ENCODE measurements around the gene INAFM1. TPM values are rescaled to one million over a fixed set of nuclear protein-coding genes. Genes with fewer than 3 reads are reported as not detected.
A peak's percentile ranks its signal among the peaks of the same experiment; 100 is the strongest.

The INAFM1 gene
- total RNA-seq, 1 donor from 2014 or later = 12.2 TPM

DNA sequence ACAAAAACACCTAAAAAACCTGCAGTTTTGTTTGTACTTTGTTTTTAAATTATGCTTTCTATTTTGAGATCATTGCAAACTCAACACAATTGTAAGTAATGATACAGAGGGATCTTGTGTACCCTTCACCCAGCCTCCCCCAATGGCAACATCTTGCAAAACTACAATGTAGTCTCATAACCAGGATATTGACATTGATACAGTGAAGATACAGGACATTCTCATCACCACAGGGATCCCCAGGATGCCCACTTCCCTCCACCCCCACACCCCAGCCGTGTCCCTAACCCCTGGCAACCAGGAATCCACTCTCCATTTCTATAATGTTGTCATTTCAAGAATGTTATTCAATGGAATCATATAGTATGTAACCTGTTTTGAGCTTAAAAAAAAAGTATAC lies 46.9 kb downstream of the INAFM1 start:
- H3K4me1 ChIP-seq = no peaks in the 10 kb centered on the region
- intact Hi-C loops (cut with micrococcal nuclease) = no loop called here
- no peak overlapping the region for H3K27ac ChIP-seq (replicated peaks)
- H3K27me3 ChIP-seq (ENCODE audit: low read depth) = peaks cover 82% of the 10 kb centered on the region
- no peak for DNase-seq
- no peak for TF ChIP-seq CTCF (IDR thresholded peaks at IDR 0.05; ENCODE audit: borderline replicate concordance)
- peaks cover 4% of the 10 kb centered on the region for H3K9me3 ChIP-seq (replicated peaks)
- H3K4me3 ChIP-seq = no peak overlapping the region
- no peaks in the 10 kb centered on the region for H3K36me3 ChIP-seq

- no peak overlapping the region for H3K4me3 ChIP-seq
- H3K27ac ChIP-seq (replicated peaks) = no peak overlapping the region
- DNase-seq = no peak
- peaks cover 86% of the 10 kb centered on the region for H3K27me3 ChIP-seq (ENCODE audit: low read depth)
- intact Hi-C loops (cut with micrococcal nuclease) = no loop called here
- H3K4me1 ChIP-seq = no peaks in the 10 kb centered on the region
- no peak for TF ChIP-seq CTCF (IDR thresholded peaks at IDR 0.05; ENCODE audit: borderline replicate concordance)
- no peaks in the 10 kb centered on the region for H3K36me3 ChIP-seq
- H3K9me3 ChIP-seq (replicated peaks) = peaks cover 4% of the 10 kb centered on the region
These were observed 47.4 kb downstream of the INAFM1 start for GRCh38 chr19:47322058-47322457.

- TF ChIP-seq CTCF (IDR thresholded peaks at IDR 0.05; ENCODE audit: borderline replicate concordance) = no peak
- H3K36me3 ChIP-seq = no peaks in the 10 kb centered on the region
- peak overlapping the region; percentile 40 for H3K27ac ChIP-seq (replicated peaks)
- no peaks in the 10 kb centered on the region for H3K4me1 ChIP-seq
- intact Hi-C loops (cut with micrococcal nuclease) = no loop called here
- no peak for DNase-seq
- peaks cover 88% of the 10 kb centered on the region for H3K27me3 ChIP-seq (ENCODE audit: low read depth)
- peaks cover 4% of the 10 kb centered on the region for H3K9me3 ChIP-seq (replicated peaks)
- H3K4me3 ChIP-seq = peak overlapping the region; percentile 14
These were observed 48.7 kb downstream of the INAFM1 start for GRCh38 chr19:47323409-47323808.

- Histone ChIP-seq H3K27ac (replicated peaks) (peak overlapping the region; percentile 40), H3K4me3 (peak overlapping the region; percentile 14), H3K4me1 (no peaks in the 10 kb centered on the region), H3K36me3 (no peaks in the 10 kb centered on the region), H3K27me3 (ENCODE audit: low read depth) (peaks cover 83% of the 10 kb centered on the region), H3K9me3 (replicated peaks) (peaks cover 4% of the 10 kb centered on the region)
- intact Hi-C loops (cut with micrococcal nuclease) = no loop called here
- no peak for DNase-seq
- no peak for TF ChIP-seq CTCF (IDR thresholded peaks at IDR 0.05; ENCODE audit: borderline replicate concordance)
These were observed 49.2 kb downstream of the INAFM1 start for GRCh38 chr19:47323872-47324271.

- Histone ChIP-seq H3K27ac (replicated peaks) (peak overlapping the region; percentile 40), H3K4me3 (no peak overlapping the region), H3K36me3 (no peaks in the 10 kb centered on the region), H3K27me3 (ENCODE audit: low read depth) (peaks cover 77% of the 10 kb centered on the region), H3K9me3 (replicated peaks) (peaks cover 4% of the 10 kb centered on the region), H3K4me1 (no peaks in the 10 kb centered on the region)
- intact Hi-C loops (cut with micrococcal nuclease) = no loop called here
- no peak for TF ChIP-seq CTCF (IDR thresholded peaks at IDR 0.05; ENCODE audit: borderline replicate concordance)
- peak; percentile 41 for DNase-seq
These were observed 49.8 kb downstream of the INAFM1 start for GRCh38 chr19:47324502-47324901.

Small RNA genes lying within 50 kb of the gene (microRNA-seq; reads per million reads assigned to microRNA genes)
- gene MIR3190 (not detected), gene MIR3191 (not detected)

Other genes with a start within 250 kb of the INAFM1 start
- 27.1 TPM for gene TMEM160, start 226.3 kb upstream of the INAFM1 start, total RNA-seq
- gene ZC3H4, start 161.1 kb upstream of the INAFM1 start, total RNA-seq = 22.1 TPM
- 42.5 TPM for gene SAE1, start 144.1 kb upstream of the INAFM1 start, total RNA-seq
- gene BBC3, start 43.7 kb upstream of the INAFM1 start, total RNA-seq = 3.9 TPM
- gene CCDC9, start 18.4 kb upstream of the INAFM1 start, total RNA-seq = 21.6 TPM
- 3.9 TPM for gene C5AR1, start 35.0 kb downstream of the INAFM1 start, total RNA-seq
- gene C5AR2, start 57.3 kb downstream of the INAFM1 start, total RNA-seq = 0.38 TPM
- gene DHX34, start 74.4 kb downstream of the INAFM1 start, total RNA-seq = 8.1 TPM
- gene MEIS3, start 144.6 kb downstream of the INAFM1 start, total RNA-seq = 3.2 TPM
- 0.30 TPM for gene SLC8A2, start 197.0 kb downstream of the INAFM1 start, total RNA-seq
- 10.9 TPM for gene KPTN, start 209.3 kb downstream of the INAFM1 start, total RNA-seq
- 120 TPM for gene NAPA, start 240.2 kb downstream of the INAFM1 start, total RNA-seq

All from left ventricle myocardium inferior (tissue), 1 donor.